DMS53 treated with DMSO at 0.1 percent for 48 hours (cell line): ENCODE measurements around the gene MAP4K4.

Experiments
- DNase-seq: peaks from one replicate; lab custom pipeline; 2025; ENCODE audit not compliant: unreplicated experiment; lab: John Stamatoyannopoulos, UW

The MAP4K4 gene

GRCh38 chr2:101692041-101692440, 5.5 kb upstream of the MAP4K4 start:
- DNase-seq, result no peak

GRCh38 chr2:101692766-101693165, 4.7 kb upstream of the MAP4K4 start:
- DNase-seq, result no peak

GRCh38 chr2:101693991-101694588, 3.4 kb upstream of the MAP4K4 start:
- no peak for DNase-seq

GRCh38 chr2:101696272-101697123, 1.0 kb upstream of the MAP4K4 start:
- peak; percentile 82 for DNase-seq

GRCh38 chr2:101698014-101698843, 722 bp downstream of the MAP4K4 start:
- DNase-seq, result no peak

- no peak for DNase-seq
Observed at GRCh38 chr2:101698844-101699754, 1.6 kb downstream of the MAP4K4 start.

- DNase-seq, result no peak
Observed at GRCh38 chr2:101699755-101700461, 2.4 kb downstream of the MAP4K4 start.

- no peak for DNase-seq
Observed at GRCh38 chr2:101704046-101704466, 6.5 kb downstream of the MAP4K4 start.

- DNase-seq, result no peak
Observed at GRCh38 chr2:101704816-101705578, 7.5 kb downstream of the MAP4K4 start.

- DNase-seq, result no peak
Observed at GRCh38 chr2:101706121-101706818, 8.8 kb downstream of the MAP4K4 start.

GRCh38 chr2:101706819-101707177, 9.3 kb downstream of the MAP4K4 start:
- DNase-seq, result no peak

GRCh38 chr2:101710036-101710435, 12.5 kb downstream of the MAP4K4 start:
- peak; percentile 62 for DNase-seq

- no peak for DNase-seq
Observed at GRCh38 chr2:101710471-101711318, 13.2 kb downstream of the MAP4K4 start.

GRCh38 chr2:101714118-101714517, 16.6 kb downstream of the MAP4K4 start:
- no peak for DNase-seq

- DNase-seq, result no peak
Observed at GRCh38 chr2:101717071-101717845, 19.8 kb downstream of the MAP4K4 start.

- DNase-seq, result no peak
Observed at GRCh38 chr2:101718479-101718878, 21.0 kb downstream of the MAP4K4 start.

GRCh38 chr2:101718993-101719571, 21.6 kb downstream of the MAP4K4 start:
- DNase-seq, result no peak
